ENCODE results near the gene KRT81.
"Not testable (repeated sequence)": the region's sequence is repeated elsewhere in the genome, so short reads cannot be mapped to it uniquely, and the experiment has no call there.

DNA sequence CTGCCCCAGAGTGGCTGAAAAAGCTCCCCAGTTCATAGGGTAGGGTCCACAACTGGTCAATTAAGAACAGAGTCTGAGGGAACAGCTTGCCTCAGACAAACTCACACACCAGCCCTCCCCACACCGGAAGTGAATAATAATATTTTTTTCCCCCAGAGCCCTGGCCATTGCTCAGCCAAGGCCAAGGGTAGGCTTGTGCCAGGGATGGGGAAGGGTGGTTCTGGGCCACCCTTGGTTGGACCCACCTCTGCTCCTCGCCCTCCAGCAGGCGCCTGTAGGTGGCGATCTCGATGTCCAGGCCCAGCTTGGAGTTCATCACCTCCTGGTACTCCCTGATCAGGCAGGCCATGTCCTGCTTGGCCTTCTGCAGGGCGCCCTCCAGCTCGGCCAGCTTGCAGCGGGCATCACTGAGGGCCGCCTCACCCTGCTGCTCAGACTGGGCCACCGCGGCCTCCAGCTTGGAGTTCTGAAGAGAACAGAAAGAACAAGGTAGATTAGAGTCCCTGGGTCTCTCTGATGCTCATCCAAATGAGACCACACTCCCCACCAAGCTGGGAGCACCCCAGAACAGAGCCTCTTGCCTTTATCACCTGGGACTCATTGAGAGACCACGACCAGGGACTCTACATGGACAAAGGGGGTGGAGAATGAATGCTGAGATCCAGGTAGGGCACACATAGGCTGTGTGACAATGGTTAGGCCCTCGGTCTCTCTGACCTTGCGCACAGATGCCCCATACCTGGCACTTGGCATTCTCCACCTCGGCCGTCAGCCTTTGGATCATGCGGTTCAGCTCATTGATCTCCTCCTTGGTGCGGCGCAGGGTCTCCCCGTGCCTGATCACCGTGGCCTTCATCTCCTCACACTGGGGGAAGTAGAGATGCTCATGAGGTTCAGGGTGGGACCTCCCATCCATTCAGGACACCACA is 4.2 kb downstream of the KRT81 start:
- TF ChIP-seq EZH2phosphoT487 (IDR thresholded peaks at IDR 0.05; ENCODE audit: insufficient read depth, low read depth); EZH2 (IDR thresholded peaks at IDR 0.05; ENCODE audit: insufficient read depth, poor library complexity, severe bottlenecking): not testable (repeated sequence)
